NCI-H146 treated with DMSO at 0.1 percent for 48 hours (cell line): ENCODE measurements around the gene RETN.

Source experiments
- DNase-seq: peaks from one replicate; lab custom pipeline; 2025; ENCODE audit not compliant: unreplicated experiment; lab: John Stamatoyannopoulos, UW

RETN gene

GRCh38 chr19:7681340-7682174, 12.7 kb downstream of the RETN start:
- no peak for DNase-seq

GRCh38 chr19:7682175-7682855, 13.5 kb downstream of the RETN start:
- DNase-seq, result no peak

GRCh38 chr19:7685546-7686445, 16.9 kb downstream of the RETN start:
- no peak for DNase-seq

- DNase-seq, result no peak
These were observed 18.3 kb downstream of the RETN start for GRCh38 chr19:7687177-7687576.

GRCh38 chr19:7689165-7689564, 20.3 kb downstream of the RETN start:
- DNase-seq, result no peak

- DNase-seq, result no peak
These were observed 22.0 kb downstream of the RETN start for GRCh38 chr19:7690779-7691258.

GRCh38 chr19:7691497-7691896, 22.6 kb downstream of the RETN start:
- DNase-seq, result no peak

- no peak for DNase-seq
These were observed 23.7 kb downstream of the RETN start for GRCh38 chr19:7692417-7693088.

GRCh38 chr19:7694499-7694898, 25.6 kb downstream of the RETN start:
- DNase-seq, result no peak

GRCh38 chr19:7697721-7698287, 29.0 kb downstream of the RETN start:
- DNase-seq, result no peak

GRCh38 chr19:7698583-7698982, 29.7 kb downstream of the RETN start:
- DNase-seq, result no peak

GRCh38 chr19:7699003-7699402, 30.2 kb downstream of the RETN start:
- DNase-seq, result no peak

GRCh38 chr19:7699417-7700401, 30.9 kb downstream of the RETN start:
- DNase-seq, result no peak

GRCh38 chr19:7701049-7701653, 32.3 kb downstream of the RETN start:
- DNase-seq, result no peak

- no peak for DNase-seq
These were observed 33.0 kb downstream of the RETN start, which contains the start of gene FCER2 for GRCh38 chr19:7701654-7702457. Gene FCER2, minus strand, starts transcription at chr19:7702131. Its CDS starts 2,371 bp downstream, at chr19:7699760.

GRCh38 chr19:7703332-7703731, 34.5 kb downstream of the RETN start:
- DNase-seq, result no peak

GRCh38 chr19:7704280-7705060, 35.6 kb downstream of the RETN start:
- no peak for DNase-seq
